ENCODE results near the gene PHLDB3. TPM values are rescaled to one million over a fixed set of nuclear protein-coding genes. Genes with fewer than 3 reads are reported as not detected.

Gene PHLDB3
- total RNA-seq, 4 donors from 2014 or later: 10.2 to 28.7 (median 16.5) TPM

- H3K27ac ChIP-seq: no peak overlapping the region
- H3K4me3 ChIP-seq: no peak overlapping the region
- no peak for DNase-seq
- in situ Hi-C loops (cut with MboI; ENCODE audit: low pct_ligation_motif_present in 1 of 4, low pct_unique_long_range_greater_than_20kb in 1 of 4, low sequenced_read_pairs in 3 of 4) (no loop called here), intact Hi-C loops (cut with DNase I; ENCODE audit: low total_unique reads) (no loop called here)
- WGBS, 2 donors (ENCODE audit: low coverage in 1 of 2): 96 to 100% methylated on average over 1 to 3 of the region's 3 CpGs
- peaks cover 0 to 20% (median 5%) of the 10 kb centered on the region in 4 donors for H3K36me3 ChIP-seq
- no peak for TF ChIP-seq CTCF (IDR thresholded peaks at IDR 0.05)
- no peak for TF ChIP-seq POLR2AphosphoS5 (IDR thresholded peaks at IDR 0.05)
- no peak for TF ChIP-seq POLR2A (IDR thresholded peaks at IDR 0.05)
- TF ChIP-seq EP300 (IDR thresholded peaks at IDR 0.05; ENCODE audit: low read depth): no peak
- H3K4me1 ChIP-seq: no peaks in the 10 kb centered on the region
- H3K9me3 ChIP-seq: no peaks in the 10 kb centered on the region
- no peaks in the 10 kb centered on the region for H3K27me3 ChIP-seq
Measured at GRCh38 chr19:43540381-43540780, 35.8 kb upstream of the PHLDB3 start.

- H3K4me3 ChIP-seq: no peak overlapping the region
- intact Hi-C loops (cut with DNase I; ENCODE audit: low total_unique reads): loop anchor here (10.0 kb wide), 1 partner anchor 56 kb away; the partner anchor contains the start of genes IRGQ and ZNF576
- no peak for TF ChIP-seq CTCF (IDR thresholded peaks at IDR 0.05)
- TF ChIP-seq POLR2AphosphoS5 (IDR thresholded peaks at IDR 0.05): no peak
- TF ChIP-seq POLR2A (IDR thresholded peaks at IDR 0.05): no peak
- no peak for TF ChIP-seq EP300 (IDR thresholded peaks at IDR 0.05; ENCODE audit: low read depth)
- H3K36me3 ChIP-seq: peaks cover 0 to 17% (median 5%) of the 10 kb centered on the region in 4 donors
- no peaks in the 10 kb centered on the region for H3K27me3 ChIP-seq
- no peak overlapping the region for H3K27ac ChIP-seq
- H3K4me1 ChIP-seq: peaks cover 0 to 5% (median 0%) of the 10 kb centered on the region in 4 donors
- in situ Hi-C loops (cut with MboI; ENCODE audit: low pct_ligation_motif_present in 1 of 4, low pct_unique_long_range_greater_than_20kb in 1 of 4, low sequenced_read_pairs in 3 of 4): no loop called here
- DNase-seq: no peak
- no peaks in the 10 kb centered on the region for H3K9me3 ChIP-seq
Measured at GRCh38 chr19:43538922-43539321, 34.4 kb upstream of the PHLDB3 start.

GRCh38 chr19:43534816-43535761 is 30.5 kb upstream of the PHLDB3 start:
- WGBS, 2 donors (ENCODE audit: low coverage in 1 of 2): 77 to 80% methylated on average over 1 to 62 of the region's 62 CpGs
- no peak for TF ChIP-seq EP300 (IDR thresholded peaks at IDR 0.05; ENCODE audit: low read depth)
- no peak for TF ChIP-seq POLR2AphosphoS5 (IDR thresholded peaks at IDR 0.05)
- no peak for TF ChIP-seq POLR2A (IDR thresholded peaks at IDR 0.05)
- TF ChIP-seq CTCF (IDR thresholded peaks at IDR 0.05): peak; percentile 43 to 58 (median 50)
- Histone ChIP-seq H3K4me3 (no peak overlapping the region), H3K4me1 (peaks cover 5 to 24% (median 13%) of the 10 kb centered on the region in 4 donors), H3K27ac (peak overlapping the region; percentile 92 to 98 (median 96)), H3K27me3 (no peaks in the 10 kb centered on the region), H3K9me3 (no peaks in the 10 kb centered on the region), H3K36me3 (peaks cover 0 to 11% (median 5%) of the 10 kb centered on the region in 4 donors)
- intact Hi-C loops (cut with DNase I; ENCODE audit: low total_unique reads) (loop anchor here (10.0 kb wide), 1 partner anchor 60 kb away; the partner anchor contains the start of genes IRGQ and ZNF576), in situ Hi-C loops (cut with MboI; ENCODE audit: low pct_ligation_motif_present in 1 of 4, low pct_unique_long_range_greater_than_20kb in 1 of 4, low sequenced_read_pairs in 3 of 4) (no loop called here)
- peak; percentile 64 for DNase-seq

- in situ Hi-C loops (cut with MboI; ENCODE audit: low pct_ligation_motif_present in 1 of 4, low pct_unique_long_range_greater_than_20kb in 1 of 4, low sequenced_read_pairs in 3 of 4) (no loop called here), intact Hi-C loops (cut with DNase I; ENCODE audit: low total_unique reads) (loop anchor here (10.0 kb wide), 1 partner anchor 60 kb away; the partner anchor contains the start of genes IRGQ and ZNF576)
- DNase-seq: no peak
- Histone ChIP-seq H3K27ac (peak overlapping the region; percentile 92 to 98 (median 96)), H3K36me3 (peaks cover 0 to 9% (median 4%) of the 10 kb centered on the region in 4 donors), H3K4me1 (peaks cover 5 to 28% (median 13%) of the 10 kb centered on the region in 4 donors), H3K4me3 (peak overlapping the region; percentile 3 to 62 (median 46)), H3K27me3 (no peaks in the 10 kb centered on the region), H3K9me3 (no peaks in the 10 kb centered on the region)
- 45 to 52% methylated on average over 3 to 17 of the region's 17 CpGs for WGBS, 2 donors (ENCODE audit: low coverage in 1 of 2)
- TF ChIP-seq POLR2AphosphoS5 (IDR thresholded peaks at IDR 0.05): no peak
- no peak for TF ChIP-seq EP300 (IDR thresholded peaks at IDR 0.05; ENCODE audit: low read depth)
- TF ChIP-seq CTCF (IDR thresholded peaks at IDR 0.05): no peak
- no peak for TF ChIP-seq POLR2A (IDR thresholded peaks at IDR 0.05)
Measured at GRCh38 chr19:43534305-43534815, 29.8 kb upstream of the PHLDB3 start.
